K562 (cell line): ENCODE results near the gene SLIT2. TPM values are rescaled to one million over a fixed set of nuclear protein-coding genes. Genes with fewer than 3 reads are reported as not detected.

Experiments
- ATAC-seq: fragments of 200-7000 bp; cut with Tn5 transposase; 3 replicates; pipeline ENCODE4 v1.9.1; 2020; ENCODE audit warnings: moderate library complexity
- BruUV-seq: library from RNA; stranded (reverse); fragments of 400-500 nt; replicated peaks from 2 replicates; lab custom pipeline; 2021; lab: Mats Ljungman, UMichigan
- CTCF ChIA-PET: fragments of 300-600 bp; formaldehyde crosslinking; extraction: SDS; loops from one replicate; lab custom pipeline; 2021; ENCODE audit warnings: low intra/inter-chr PET ratio; lab: Yijun Ruan, JAX
- POLR2A ChIA-PET: fragments of 300-600, 350-650 bp; sonication (Branson Sonifier 250); formaldehyde crosslinking; extraction: SDS; loops from one replicate; lab custom pipeline; 2021; ENCODE audit warnings: antibody characterized with exemption, inconsistent platforms; lab: Yijun Ruan, JAX
- DNase-seq, 4 experiments: peaks; one replicate each; pipeline versions ENCODE4 v3.0.0 to v3.0.0-alpha.2; 2011 to 2018; ENCODE audit warnings: low spot score in 3 of 4, mixed read lengths in 3 of 4; ENCODE audit errors: extremely low read depth in 1 of 4
- FAIRE-seq: peaks from 2 replicates; lab custom pipeline; 2011; peaks lifted over from hg19 to GRCh38; lab: Jason Lieb, UNC
- H2AFZ ChIP-seq: 2 replicates; pipeline ENCODE4 v1.6.0; 2011; ENCODE audit warnings: low read depth, low read length, control low read depth, inconsistent platforms
- H3K27ac ChIP-seq: fragments of 200-600 bp; 3 replicates; pipeline ENCODE4 v1.8.0; 2011; ENCODE audit warnings: low read depth, mild to moderate bottlenecking, control low read depth, inconsistent platforms, low read length, moderate library complexity, mixed read lengths; ENCODE audit errors: extremely low read depth
- H3K27me3 ChIP-seq, 2 experiments: fragments of 300-600 bp in 1 of 2; 2 replicates in 1 of 2; 3 replicates in 1 of 2; pipeline versions ENCODE4 v1.6.0 to v1.8.0; 2011; ENCODE audit warnings: inconsistent platforms in 2 of 2, low read length in 2 of 2, mild to moderate bottlenecking in 1 of 2, mixed read lengths in 1 of 2, moderate library complexity in 1 of 2; ENCODE audit not compliant: control insufficient read depth in 2 of 2, insufficient read depth in 2 of 2
- H3K36me3 ChIP-seq: fragments of 300-600 bp; 3 replicates; pipeline ENCODE4 v1.8.0; 2011; ENCODE audit warnings: mild to moderate bottlenecking, low read length, inconsistent platforms; ENCODE audit not compliant: control insufficient read depth, insufficient read depth
- H3K4me1 ChIP-seq, 2 experiments: fragments of 200-600 bp in 1 of 2; replicated peaks in 1 of 2; 2 replicates in 1 of 2; 3 replicates in 1 of 2; pipeline versions ENCODE4 v1.5.1 to v1.8.0; 2011; ENCODE audit warnings: inconsistent platforms in 2 of 2, low read length in 2 of 2, mild to moderate bottlenecking in 1 of 2, mixed read lengths in 1 of 2, moderate library complexity in 1 of 2; ENCODE audit not compliant: control insufficient read depth in 2 of 2, insufficient read depth in 2 of 2
- H3K4me2 ChIP-seq: 2 replicates; pipeline ENCODE4 v1.6.1; 2011; ENCODE audit warnings: low read length, control low read depth, inconsistent platforms, mixed read lengths; ENCODE audit not compliant: insufficient read depth
- H3K4me3 ChIP-seq: fragments of 200-600 bp; sonication (generic), shearing (Covaris generic); 2 replicates; pipeline ENCODE4 v1.5.1; 2016; ENCODE audit warnings: control low read depth, inconsistent platforms
- H3K79me2 ChIP-seq: fragments of 200-600 bp; 3 replicates; pipeline ENCODE4 v1.8.0; 2011; ENCODE audit warnings: low read length, inconsistent platforms; ENCODE audit not compliant: control insufficient read depth, insufficient read depth
- H3K9ac ChIP-seq, 2 experiments: 2 replicates each; pipeline versions ENCODE4 v1.6.0 to v1.6.1; 2011; ENCODE audit warnings: low read depth in 2 of 2, low read length in 2 of 2, control low read depth in 1 of 2, inconsistent platforms in 1 of 2, mild to moderate bottlenecking in 1 of 2, mixed read lengths in 1 of 2; ENCODE audit not compliant: insufficient read depth in 1 of 2
- H3K9me1 ChIP-seq: one replicate; pipeline ENCODE4 v1.6.0; 2011; ENCODE audit warnings: inconsistent platforms, mild to moderate bottlenecking, low read length, moderate library complexity; ENCODE audit not compliant: control insufficient read depth, insufficient read depth
- H3K9me3 ChIP-seq: replicated peaks from 2 replicates; pipeline ENCODE4 v1.5.1; 2011; ENCODE audit warnings: low read depth, low read length, inconsistent platforms; ENCODE audit not compliant: control insufficient read depth, insufficient read depth
- H4K20me1 ChIP-seq: replicated peaks from 2 replicates; pipeline ENCODE4 v1.6.1; 2011; ENCODE audit warnings: low read length, inconsistent platforms, mixed read lengths; ENCODE audit not compliant: control insufficient read depth, insufficient read depth
- ATF7 ChIP-seq: fragments of 450-650 bp; IDR thresholded peaks from 2 replicates; pipeline ENCODE4 v1.7.1; 2014; ENCODE audit warnings: mild to moderate bottlenecking, moderate library complexity
- FOXA3 ChIP-seq, 2 experiments: fragments of 450-650 bp in 1 of 2; sonication (generic) in 1 of 2; formaldehyde crosslinking; IDR thresholded peaks in 1 of 2; conservative IDR thresholded peaks in 1 of 2; 2 replicates each; pipeline versions ENCODE4 v1.4.0 to v1.8.0; 2020 to 2022; ENCODE audit warnings: mild to moderate bottlenecking in 2 of 2, missing genetic modification reagents in 1 of 2
- FOXM1 ChIP-seq, 2 experiments: fragments of 450-650 bp in 1 of 2; sonication (generic) in 1 of 2; formaldehyde crosslinking in 1 of 2; IDR thresholded peaks; 2 replicates each; pipeline versions ENCODE4 v1.6.1 to v1.9.0; 2017 to 2022; ENCODE audit warnings: low read depth in 2 of 2, mild to moderate bottlenecking in 2 of 2, missing genetic modification reagents in 1 of 2, moderate library complexity in 1 of 2
- KLF16 ChIP-seq: IDR thresholded peaks from 2 replicates; pipeline ENCODE4 v1.6.1; 2016; ENCODE audit warnings: antibody characterized with exemption
- RBM14 ChIP-seq: fragments of 200-400 bp; formaldehyde crosslinking; IDR thresholded peaks from 2 replicates; pipeline ENCODE4 v1.6.1; 2018; ENCODE audit warnings: low read depth, mild to moderate bottlenecking, low read length, moderate library complexity, borderline replicate concordance; ENCODE audit not compliant: insufficient read depth
- RBM25 ChIP-seq: fragments of 200-400 bp; formaldehyde crosslinking; IDR thresholded peaks from 2 replicates; pipeline ENCODE4 v1.6.1; 2018; ENCODE audit warnings: low read length, low read depth, moderate library complexity; ENCODE audit not compliant: severe bottlenecking
- ZNF232 ChIP-seq: sonication (generic); formaldehyde crosslinking; IDR thresholded peaks from 2 replicates; pipeline ENCODE4 v1.8.0; 2022; ENCODE audit warnings: mild to moderate bottlenecking, missing genetic modification reagents
- ZNF77 ChIP-seq: fragments of 250-450 bp; sonication (Bioruptor Pico); IDR thresholded peaks from 2 replicates; pipeline ENCODE4 v1.5.0; 2020
- ZSCAN32 ChIP-seq: fragments of 450-650 bp; formaldehyde crosslinking; IDR thresholded peaks from 2 replicates; pipeline ENCODE4 v1.4.0; 2020; ENCODE audit warnings: mild to moderate bottlenecking, moderate library complexity
- WGBS: fragments of 100-300 bp; shearing (Covaris generic); methylation state at CpG from one replicate; pipeline ENCODE4 v1.1.6; 2016; ENCODE audit warnings: low coverage, mixed read lengths; ENCODE audit not compliant: insufficient coverage; ENCODE audit errors: missing lambda C conversion rate; 5-methylcytosine and 5-hydroxymethylcytosine counted together
- in situ Hi-C: fragments of 300-500 bp; cut with MboI; formaldehyde crosslinking; loops from 4 replicates; pipeline ENCODE4 v1.15.0; 2018; ENCODE audit warnings: inconsistent platforms, mixed read lengths
- intact Hi-C: fragments of 100-400 bp; cut with micrococcal nuclease; formaldehyde crosslinking; loops from 2 replicates; pipeline ENCODE4 v1.14.2; 2022
- polyA plus RNA-seq, 8 experiments: library from polyadenylated mRNA; depleted of rRNA in 4 of 8; stranded (reverse) in 5 of 8; unstranded in 3 of 8; fragments of >200 nt; fragmentation: Nextera tagmentation in 2 of 8; fragmentation: Illumina TruSeq in 1 of 8; extraction: Ambion mirVana in 2 of 8; extraction: Trizol in 1 of 8; gene quantifications; 2 replicates each; pipeline versions ENCODE4 v1.2.1 to v1.2.3, GENCODE V29; 2011 to 2014; ENCODE audit warnings: inconsistent platforms in 1 of 8, missing spikeins in 1 of 8
- total RNA-seq, 7 experiments: library from RNA; depleted of rRNA in 6 of 7; stranded (reverse); fragments of >200 nt in 6 of 7; fragmentation: Illumina TruSeq in 2 of 7; extraction: Trizol in 2 of 7; gene quantifications; 2 replicates each; pipeline versions ENCODE4 v1.2.1 to v1.2.3, GENCODE V29; 2011 to 2021; ENCODE audit warnings: low replicate concordance in 1 of 7
- TF ChIP-seq, protein P1 (sequence below): sonication (generic); formaldehyde crosslinking; IDR thresholded peaks from 2 replicates; pipeline ENCODE4 v1.8.1; 2023; ENCODE audit warnings: mild to moderate bottlenecking, missing genetic modification reagents
- TF ChIP-seq, protein P2 (sequence below), 2 experiments: fragments of 450-650 bp in 1 of 2; sonication (generic) in 1 of 2; formaldehyde crosslinking in 1 of 2; IDR thresholded peaks; 2 replicates each; pipeline versions ENCODE4 v1.7.1 to v1.9.0; 2016 to 2022; ENCODE audit warnings: inconsistent platforms in 1 of 2, mild to moderate bottlenecking in 1 of 2, missing genetic modification reagents in 1 of 2

SLIT2 gene
- total and polyA plus RNA-seq, 9 of the 15 experiments (the other 6 are each of a cell fraction or from before 2014, with no cell fraction given): 1.8 to 8.1 (median 4.1) TPM

DNA sequence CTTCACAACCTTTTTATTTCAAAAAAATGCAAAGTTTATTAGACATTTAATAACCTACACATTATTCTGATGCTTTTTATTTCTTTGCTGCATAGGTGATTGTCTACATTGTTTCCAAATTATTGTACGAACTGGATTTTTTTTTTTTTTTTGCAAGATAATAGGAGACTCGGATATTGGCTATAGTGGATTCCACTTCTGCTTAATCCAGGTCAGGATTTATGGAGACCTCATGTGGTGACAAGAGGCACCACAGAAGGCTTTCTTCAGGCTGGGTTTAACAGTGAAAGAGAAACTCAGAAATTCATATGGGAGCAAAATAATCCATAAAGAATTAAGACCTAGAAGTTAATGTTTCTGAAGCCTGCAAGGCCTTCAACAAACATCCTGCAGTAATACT lies 2.4 kb upstream of the SLIT2 start:
- no peak for ATAC-seq
- TF ChIP-seq, protein P1, sequence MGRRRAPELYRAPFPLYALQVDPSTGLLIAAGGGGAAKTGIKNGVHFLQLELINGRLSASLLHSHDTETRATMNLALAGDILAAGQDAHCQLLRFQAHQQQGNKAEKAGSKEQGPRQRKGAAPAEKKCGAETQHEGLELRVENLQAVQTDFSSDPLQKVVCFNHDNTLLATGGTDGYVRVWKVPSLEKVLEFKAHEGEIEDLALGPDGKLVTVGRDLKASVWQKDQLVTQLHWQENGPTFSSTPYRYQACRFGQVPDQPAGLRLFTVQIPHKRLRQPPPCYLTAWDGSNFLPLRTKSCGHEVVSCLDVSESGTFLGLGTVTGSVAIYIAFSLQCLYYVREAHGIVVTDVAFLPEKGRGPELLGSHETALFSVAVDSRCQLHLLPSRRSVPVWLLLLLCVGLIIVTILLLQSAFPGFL (CRISPR knock-in tag): no peak
- TF ChIP-seq RBM14 (no peak), FOXA3 (CRISPR knock-in tag; conservative IDR thresholded peaks at IDR 0.05 in 1 of 2, IDR thresholded peaks at IDR 0.05 in 1 of 2) (no peak), KLF16 (no peak), ZNF77 (CRISPR knock-in tag) (no peak), ATF7 (no peak), ZNF232 (CRISPR knock-in tag) (no peak), ZSCAN32 (CRISPR knock-in tag) (no peak), RBM25 (no peak), FOXM1 (IDR thresholded peaks at IDR 0.05; ENCODE audit: low read depth) (no peak), FOXM1 (CRISPR knock-in tag; IDR thresholded peaks at IDR 0.05; ENCODE audit: low read depth) (no peak)
- TF ChIP-seq, protein P2, sequence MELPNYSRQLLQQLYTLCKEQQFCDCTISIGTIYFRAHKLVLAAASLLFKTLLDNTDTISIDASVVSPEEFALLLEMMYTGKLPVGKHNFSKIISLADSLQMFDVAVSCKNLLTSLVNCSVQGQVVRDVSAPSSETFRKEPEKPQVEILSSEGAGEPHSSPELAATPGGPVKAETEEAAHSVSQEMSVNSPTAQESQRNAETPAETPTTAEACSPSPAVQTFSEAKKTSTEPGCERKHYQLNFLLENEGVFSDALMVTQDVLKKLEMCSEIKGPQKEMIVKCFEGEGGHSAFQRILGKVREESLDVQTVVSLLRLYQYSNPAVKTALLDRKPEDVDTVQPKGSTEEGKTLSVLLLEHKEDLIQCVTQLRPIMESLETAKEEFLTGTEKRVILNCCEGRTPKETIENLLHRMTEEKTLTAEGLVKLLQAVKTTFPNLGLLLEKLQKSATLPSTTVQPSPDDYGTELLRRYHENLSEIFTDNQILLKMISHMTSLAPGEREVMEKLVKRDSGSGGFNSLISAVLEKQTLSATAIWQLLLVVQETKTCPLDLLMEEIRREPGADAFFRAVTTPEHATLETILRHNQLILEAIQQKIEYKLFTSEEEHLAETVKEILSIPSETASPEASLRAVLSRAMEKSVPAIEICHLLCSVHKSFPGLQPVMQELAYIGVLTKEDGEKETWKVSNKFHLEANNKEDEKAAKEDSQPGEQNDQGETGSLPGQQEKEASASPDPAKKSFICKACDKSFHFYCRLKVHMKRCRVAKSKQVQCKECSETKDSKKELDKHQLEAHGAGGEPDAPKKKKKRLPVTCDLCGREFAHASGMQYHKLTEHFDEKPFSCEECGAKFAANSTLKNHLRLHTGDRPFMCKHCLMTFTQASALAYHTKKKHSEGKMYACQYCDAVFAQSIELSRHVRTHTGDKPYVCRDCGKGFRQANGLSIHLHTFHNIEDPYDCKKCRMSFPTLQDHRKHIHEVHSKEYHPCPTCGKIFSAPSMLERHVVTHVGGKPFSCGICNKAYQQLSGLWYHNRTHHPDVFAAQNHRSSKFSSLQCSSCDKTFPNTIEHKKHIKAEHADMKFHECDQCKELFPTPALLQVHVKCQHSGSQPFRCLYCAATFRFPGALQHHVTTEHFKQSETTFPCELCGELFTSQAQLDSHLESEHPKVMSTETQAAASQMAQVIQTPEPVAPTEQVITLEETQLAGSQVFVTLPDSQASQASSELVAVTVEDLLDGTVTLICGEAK (IDR thresholded peaks at IDR 0.05): no peak
- TF ChIP-seq, protein P2 (CRISPR knock-in tag; IDR thresholded peaks at IDR 0.05): no peak
- intact Hi-C loops: loop anchor here (2.0 to 10.0 kb wide), 2 partner anchors 1025 to 1561 kb away; no protein-coding TSS in a partner anchor

More for the DNA sequence above, 2.4 kb upstream of the SLIT2 start:
- Histone ChIP-seq H3K4me2 (no peak overlapping the region), H2AFZ (no peak overlapping the region), H3K4me1 (peaks cover 0 to 7% of the 10 kb centered on the region in 2 experiments; a peak in 2 of 5 replicates), H4K20me1 (no peaks in the 10 kb centered on the region), H3K9me1 (no peaks in the 10 kb centered on the region), H3K36me3 (no peaks in the 10 kb centered on the region), H3K27me3 (peaks cover 0 to 7% of the 10 kb centered on the region in 2 experiments; a peak in 2 of 5 replicates), H3K27ac (no peak overlapping the region), H3K4me3 (no peak overlapping the region), H3K79me2 (no peaks in the 10 kb centered on the region), H3K9ac (no peak overlapping the region), H3K9me3 (no peaks in the 10 kb centered on the region)
- no peak for DNase-seq
- ChIA-PET POLR2A (no interaction called here), CTCF (interaction anchor here (0.6 kb wide), 1 partner anchor 1545 kb away, joined by 3 read pairs; no protein-coding TSS in a partner anchor)
- no TSS peak for BruUV-seq
- in situ Hi-C loops: no loop called here
- no peak for FAIRE-seq
- 0% methylated on average over 1 of the region's 2 CpGs for WGBS
